Parathyroid adenoma (tissue), 2 donors: ENCODE data around the gene UBE2I.
A peak's percentile ranks its signal among the peaks of the same experiment; 100 is the strongest.

ENCODE experiments used
- H2AFZ ChIP-seq: fragments of 300-600 bp; sonication (generic); one replicate; pipeline ENCODE4 v1.7.0; 2017; ENCODE audit warnings: antibody characterized with exemption, mild to moderate bottlenecking
- H3K27ac ChIP-seq: fragments of 300-600 bp; sonication (generic); one replicate; pipeline ENCODE4 v1.7.0; 2017
- H3K27me3 ChIP-seq: fragments of 300-600 bp; sonication (generic); one replicate; pipeline ENCODE4 v1.7.0; 2017; ENCODE audit warnings: low read length; ENCODE audit not compliant: control insufficient read depth, insufficient read depth
- H3K36me3 ChIP-seq: fragments of 300-600 bp; sonication (generic); one replicate; pipeline ENCODE4 v1.7.0; 2017; ENCODE audit warnings: low read length; ENCODE audit not compliant: control insufficient read depth, insufficient read depth
- H3K4me1 ChIP-seq: fragments of 300-600 bp; sonication (generic); one replicate; pipeline ENCODE4 v1.7.0; 2017; ENCODE audit warnings: control low read depth
- H3K4me2 ChIP-seq: fragments of 300-600 bp; sonication (generic); one replicate; pipeline ENCODE4 v1.7.0; 2017; ENCODE audit warnings: low read length
- H3K4me3 ChIP-seq: fragments of 300-600 bp; sonication (generic); one replicate; pipeline ENCODE4 v1.7.0; 2017; ENCODE audit warnings: low read depth, low read length
- H3K79me2 ChIP-seq: fragments of 300-600 bp; sonication (generic); one replicate; pipeline ENCODE4 v1.7.0; 2017; ENCODE audit warnings: control low read depth
- H3K9ac ChIP-seq: fragments of 300-600 bp; sonication (generic); one replicate; pipeline ENCODE4 v1.7.0; 2017; ENCODE audit warnings: mild to moderate bottlenecking
- H3K9me3 ChIP-seq: fragments of 300-600 bp; sonication (generic); one replicate; pipeline ENCODE4 v1.7.0; 2017; ENCODE audit warnings: low read length; ENCODE audit not compliant: control insufficient read depth
- TF ChIP-seq, protein P1 (sequence below): fragments of 300-600 bp; sonication (generic); IDR thresholded peaks from one replicate; pipeline ENCODE4 v1.7.0; 2017; ENCODE audit warnings: antibody characterized with exemption, mild to moderate bottlenecking
- donor health status: primary hyperparathyroidism.

Gene UBE2I

DNA sequence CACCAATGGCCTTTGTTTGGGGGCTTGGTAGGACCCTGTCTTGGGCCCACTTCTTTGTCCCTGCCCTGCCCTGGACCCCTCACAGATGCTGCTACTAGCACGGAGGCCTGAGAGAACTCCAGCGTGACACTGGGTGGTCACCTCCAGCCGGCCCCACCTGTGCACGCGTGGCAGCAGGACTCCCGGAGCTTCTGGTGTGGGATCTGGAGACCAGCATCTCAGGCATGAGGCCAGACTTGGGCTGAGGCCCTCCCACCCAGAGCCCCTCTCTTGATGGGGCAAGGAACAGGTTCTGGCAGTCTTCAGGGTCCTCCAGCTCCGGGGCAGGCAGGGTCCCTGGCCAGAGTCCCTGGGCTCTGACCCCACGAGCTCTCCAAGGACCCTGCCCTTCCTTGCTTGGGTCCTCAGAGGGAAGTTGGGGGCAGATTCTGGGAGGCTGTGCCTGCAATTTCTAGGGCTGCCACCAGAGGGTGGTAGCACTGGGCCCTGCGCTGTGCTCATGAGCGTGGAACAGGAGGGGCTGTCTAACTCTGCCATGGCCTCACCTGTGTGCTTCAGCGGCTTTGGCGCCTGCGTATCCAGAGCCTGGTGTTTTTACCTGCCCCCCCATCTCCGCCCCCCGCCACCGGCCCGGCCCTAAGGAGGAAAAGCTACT is 21.0 kb downstream of the UBE2I start:
- no peak overlapping the region for H3K4me2 ChIP-seq
- H3K9me3 ChIP-seq, result no peaks in the 10 kb centered on the region
- no peak overlapping the region for H3K4me3 ChIP-seq
- H3K4me1 ChIP-seq, result peaks cover 6% of the 10 kb centered on the region
- H3K27ac ChIP-seq, result no peak overlapping the region
- no peak overlapping the region for H2AFZ ChIP-seq
- no peaks in the 10 kb centered on the region for H3K79me2 ChIP-seq
- no peaks in the 10 kb centered on the region for H3K36me3 ChIP-seq
- no peaks in the 10 kb centered on the region for H3K27me3 ChIP-seq
- TF ChIP-seq, protein P1, sequence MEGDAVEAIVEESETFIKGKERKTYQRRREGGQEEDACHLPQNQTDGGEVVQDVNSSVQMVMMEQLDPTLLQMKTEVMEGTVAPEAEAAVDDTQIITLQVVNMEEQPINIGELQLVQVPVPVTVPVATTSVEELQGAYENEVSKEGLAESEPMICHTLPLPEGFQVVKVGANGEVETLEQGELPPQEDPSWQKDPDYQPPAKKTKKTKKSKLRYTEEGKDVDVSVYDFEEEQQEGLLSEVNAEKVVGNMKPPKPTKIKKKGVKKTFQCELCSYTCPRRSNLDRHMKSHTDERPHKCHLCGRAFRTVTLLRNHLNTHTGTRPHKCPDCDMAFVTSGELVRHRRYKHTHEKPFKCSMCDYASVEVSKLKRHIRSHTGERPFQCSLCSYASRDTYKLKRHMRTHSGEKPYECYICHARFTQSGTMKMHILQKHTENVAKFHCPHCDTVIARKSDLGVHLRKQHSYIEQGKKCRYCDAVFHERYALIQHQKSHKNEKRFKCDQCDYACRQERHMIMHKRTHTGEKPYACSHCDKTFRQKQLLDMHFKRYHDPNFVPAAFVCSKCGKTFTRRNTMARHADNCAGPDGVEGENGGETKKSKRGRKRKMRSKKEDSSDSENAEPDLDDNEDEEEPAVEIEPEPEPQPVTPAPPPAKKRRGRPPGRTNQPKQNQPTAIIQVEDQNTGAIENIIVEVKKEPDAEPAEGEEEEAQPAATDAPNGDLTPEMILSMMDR, result peak; percentile 12
- H3K9ac ChIP-seq, result no peak overlapping the region

DNA sequence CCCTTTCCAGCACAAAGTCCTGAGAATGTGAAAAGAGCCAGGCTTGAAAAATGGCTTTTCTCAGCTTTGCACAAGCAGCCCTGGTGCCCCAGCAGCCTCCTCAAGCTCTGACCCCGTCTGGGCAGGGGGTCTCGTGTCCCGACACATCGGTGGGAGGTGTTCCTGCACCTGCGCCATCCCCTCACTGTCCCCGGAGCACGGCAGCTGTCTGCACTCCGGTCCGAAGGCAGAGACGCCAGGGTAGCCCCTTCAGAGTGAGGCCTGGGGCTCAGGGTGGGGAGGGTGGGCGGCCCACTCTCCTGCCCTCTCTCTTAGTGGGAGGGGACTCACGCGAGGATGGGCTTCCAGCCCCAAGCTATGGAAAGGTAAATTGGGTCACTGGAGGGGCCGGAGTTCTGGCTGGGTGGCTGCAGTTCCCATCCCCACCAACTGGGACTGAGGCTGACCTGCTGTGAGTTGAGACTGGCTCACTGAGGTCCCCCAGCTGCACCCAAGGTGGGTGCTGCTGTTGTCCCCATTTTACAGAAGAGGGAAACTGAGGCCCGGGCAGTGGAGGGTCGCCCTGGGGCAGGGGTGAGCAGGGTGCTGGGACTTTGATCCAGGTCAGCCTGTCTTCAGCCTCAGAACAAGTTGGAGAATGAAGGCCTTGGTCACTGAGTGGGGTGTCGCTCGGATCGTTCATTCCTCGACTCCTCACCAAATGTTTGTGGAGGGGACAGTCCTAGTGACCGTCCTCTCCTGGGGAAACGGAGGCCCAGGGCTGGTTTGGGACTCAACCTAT is 21.7 kb downstream of the UBE2I start:
- peak overlapping the region; percentile 40 for H2AFZ ChIP-seq
- peak overlapping the region; percentile 5 for H3K27ac ChIP-seq
- H3K79me2 ChIP-seq, result no peaks in the 10 kb centered on the region
- no peak overlapping the region for H3K9ac ChIP-seq
- no peaks in the 10 kb centered on the region for H3K9me3 ChIP-seq
- H3K36me3 ChIP-seq, result no peaks in the 10 kb centered on the region
- no peaks in the 10 kb centered on the region for H3K27me3 ChIP-seq
- peak overlapping the region; percentile 77 for H3K4me2 ChIP-seq
- peaks cover 6% of the 10 kb centered on the region for H3K4me1 ChIP-seq
- H3K4me3 ChIP-seq, result peak overlapping the region; percentile 46
- TF ChIP-seq, protein P1, result no peak

DNA sequence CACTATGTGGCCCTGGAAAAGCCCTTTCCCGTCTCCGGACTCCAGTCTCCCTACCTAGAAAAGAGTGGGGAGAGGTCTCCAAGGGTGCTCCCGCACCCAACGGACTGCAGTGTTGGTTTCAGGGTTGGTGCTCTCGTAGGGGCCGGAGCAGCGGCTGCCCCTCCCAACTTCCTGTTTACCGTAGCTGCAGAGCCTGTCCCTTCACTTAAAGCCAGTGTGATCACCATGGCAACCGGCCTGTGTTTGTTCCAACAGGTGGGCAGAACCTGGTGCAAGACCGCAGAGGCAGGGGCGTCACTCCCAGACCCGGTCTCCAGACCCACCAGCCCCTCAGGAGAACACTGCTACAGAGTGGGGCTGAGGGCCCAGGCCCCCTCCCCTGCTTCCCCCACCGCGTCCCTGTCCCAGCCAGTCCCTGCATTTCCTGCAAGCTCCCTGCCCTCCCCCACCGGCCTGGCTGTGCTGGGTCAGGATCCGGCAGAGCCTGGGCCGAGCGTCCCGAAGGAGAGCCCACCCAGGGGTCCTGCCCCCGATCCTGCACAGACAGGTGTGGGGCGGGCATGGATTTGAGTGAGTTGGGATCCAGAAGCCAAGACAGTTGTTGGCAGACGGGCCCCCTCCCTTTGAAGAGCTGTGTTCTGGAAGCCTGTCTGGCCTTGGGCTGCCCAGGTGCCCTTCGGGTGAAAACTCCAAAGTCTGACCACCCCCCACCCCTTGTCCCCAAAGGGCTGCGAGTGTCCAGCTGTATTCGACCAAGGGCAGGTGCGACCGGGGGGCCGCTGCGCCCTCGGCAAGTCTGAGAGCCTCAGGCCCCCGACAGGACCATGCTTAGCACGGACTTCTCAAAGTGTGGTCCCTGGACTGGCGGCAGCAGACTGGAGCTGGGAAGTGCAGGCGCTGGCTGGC is 22.5 kb downstream of the UBE2I start:
- Histone ChIP-seq H3K9me3 (no peaks in the 10 kb centered on the region), H2AFZ (peak overlapping the region; percentile 40), H3K4me3 (peak overlapping the region; percentile 46), H3K27ac (peak overlapping the region; percentile 5), H3K4me1 (peaks cover 6% of the 10 kb centered on the region), H3K79me2 (no peaks in the 10 kb centered on the region), H3K4me2 (peak overlapping the region; percentile 77), H3K27me3 (no peaks in the 10 kb centered on the region), H3K36me3 (no peaks in the 10 kb centered on the region), H3K9ac (no peak overlapping the region)
- TF ChIP-seq, protein P1, result no peak

DNA sequence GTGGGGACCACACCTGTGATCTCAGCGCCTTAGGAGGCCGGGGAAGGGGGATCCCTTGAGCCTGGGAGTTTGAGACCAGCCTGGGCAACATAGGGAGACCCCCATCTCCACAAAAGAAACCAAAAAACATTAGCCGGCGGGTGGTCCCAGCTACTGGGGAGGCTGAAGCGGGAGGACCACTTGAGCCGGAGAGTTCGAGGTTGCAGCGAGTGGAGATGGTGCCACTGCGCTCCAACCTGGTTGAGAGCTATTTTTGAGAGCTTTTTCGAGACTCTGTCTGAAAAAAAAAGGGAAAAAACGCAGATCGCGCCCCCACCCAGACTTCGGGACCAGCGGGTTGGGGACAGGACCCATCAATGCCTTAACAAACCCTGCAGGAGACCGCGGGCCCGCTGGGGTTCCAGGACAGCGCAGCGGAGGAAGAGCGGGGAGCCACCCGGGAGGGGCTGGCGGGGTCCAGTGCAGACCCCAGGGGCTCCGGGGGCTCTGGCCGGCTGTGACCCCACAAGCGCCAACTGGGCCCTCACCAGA is 23.2 kb downstream of the UBE2I start:
- Histone ChIP-seq H3K9ac (no peak overlapping the region), H3K4me3 (peak overlapping the region; percentile 54), H3K79me2 (no peaks in the 10 kb centered on the region), H3K27ac (no peak overlapping the region), H2AFZ (peak overlapping the region; percentile 1), H3K4me2 (peak overlapping the region; percentile 77), H3K9me3 (no peaks in the 10 kb centered on the region), H3K36me3 (no peaks in the 10 kb centered on the region), H3K4me1 (peaks cover 6% of the 10 kb centered on the region), H3K27me3 (no peaks in the 10 kb centered on the region)
- TF ChIP-seq, protein P1, result no peak
